ENCODE data around the gene PROSER3.

- no peak for TF ChIP-seq POLR2A (IDR thresholded peaks at IDR 0.05)
- TF ChIP-seq, protein P1, sequence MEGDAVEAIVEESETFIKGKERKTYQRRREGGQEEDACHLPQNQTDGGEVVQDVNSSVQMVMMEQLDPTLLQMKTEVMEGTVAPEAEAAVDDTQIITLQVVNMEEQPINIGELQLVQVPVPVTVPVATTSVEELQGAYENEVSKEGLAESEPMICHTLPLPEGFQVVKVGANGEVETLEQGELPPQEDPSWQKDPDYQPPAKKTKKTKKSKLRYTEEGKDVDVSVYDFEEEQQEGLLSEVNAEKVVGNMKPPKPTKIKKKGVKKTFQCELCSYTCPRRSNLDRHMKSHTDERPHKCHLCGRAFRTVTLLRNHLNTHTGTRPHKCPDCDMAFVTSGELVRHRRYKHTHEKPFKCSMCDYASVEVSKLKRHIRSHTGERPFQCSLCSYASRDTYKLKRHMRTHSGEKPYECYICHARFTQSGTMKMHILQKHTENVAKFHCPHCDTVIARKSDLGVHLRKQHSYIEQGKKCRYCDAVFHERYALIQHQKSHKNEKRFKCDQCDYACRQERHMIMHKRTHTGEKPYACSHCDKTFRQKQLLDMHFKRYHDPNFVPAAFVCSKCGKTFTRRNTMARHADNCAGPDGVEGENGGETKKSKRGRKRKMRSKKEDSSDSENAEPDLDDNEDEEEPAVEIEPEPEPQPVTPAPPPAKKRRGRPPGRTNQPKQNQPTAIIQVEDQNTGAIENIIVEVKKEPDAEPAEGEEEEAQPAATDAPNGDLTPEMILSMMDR (IDR thresholded peaks at IDR 0.05) = no peak
Observed at GRCh38 chr19:35710784-35711723, 46.9 kb upstream of the PROSER3 start.

Measured in body of pancreas (tissue), 4 donors.